ENCODE measurements around the gene PLPP1. TPM values are rescaled to one million over a fixed set of nuclear protein-coding genes. Genes with fewer than 3 reads are reported as not detected.

Gene PLPP1
- total RNA-seq, 6 experiments from 2014 or later: 23.3 to 145 (median 36.0) TPM

GRCh38 chr5:55546947-55547346 is 12.2 kb upstream of the PLPP1 start:
- 18% methylated on average over 2 of the region's 2 CpGs for WGBS (ENCODE audit: insufficient coverage, low coverage, low lambda C conversion rate, missing lambda C conversion rate)
- peak overlapping the region in 1 of 3 donors; percentile 4 for H3K4me3 ChIP-seq
- TF ChIP-seq CTCF (IDR thresholded peaks at IDR 0.05): peak in 3 of 4 donors; percentile 16 to 24 (median 16)
- TF ChIP-seq POLR2A (IDR thresholded peaks at IDR 0.05): no peak
- H3K9me3 ChIP-seq: no peaks in the 10 kb centered on the region
- DNase-seq (no peak), ATAC-seq (peak; percentile 72 to 90 (median 80))
- peak overlapping the region in 1 of 3 donors; percentile 8 for H3K27ac ChIP-seq
- no peaks in the 10 kb centered on the region for H3K36me3 ChIP-seq
- intact Hi-C loops (cut with DNase I): no loop called here
- H3K4me1 ChIP-seq: peaks cover 0 to 4% (median 0%) of the 10 kb centered on the region in 4 donors
- H3K27me3 ChIP-seq: no peaks in the 10 kb centered on the region

GRCh38 chr5:55544341-55544740 is 9.6 kb upstream of the PLPP1 start:
- peaks cover 0 to 4% (median 0%) of the 10 kb centered on the region in 4 donors for H3K4me1 ChIP-seq
- ATAC-seq (no peak), DNase-seq (no peak)
- WGBS (ENCODE audit: insufficient coverage, low coverage, low lambda C conversion rate, missing lambda C conversion rate): 69% methylated on average over 2 of the region's 2 CpGs
- H3K36me3 ChIP-seq: no peaks in the 10 kb centered on the region
- H3K27ac ChIP-seq: no peak overlapping the region
- no peaks in the 10 kb centered on the region for H3K27me3 ChIP-seq
- H3K4me3 ChIP-seq: no peak overlapping the region
- no peak for TF ChIP-seq POLR2A (IDR thresholded peaks at IDR 0.05)
- no peak for TF ChIP-seq CTCF (IDR thresholded peaks at IDR 0.05)
- no peaks in the 10 kb centered on the region for H3K9me3 ChIP-seq
- intact Hi-C loops (cut with DNase I): no loop called here

- TF ChIP-seq POLR2A (IDR thresholded peaks at IDR 0.05) (no peak), CTCF (IDR thresholded peaks at IDR 0.05) (no peak)
- Histone ChIP-seq H3K27me3 (no peaks in the 10 kb centered on the region), H3K36me3 (no peaks in the 10 kb centered on the region), H3K4me1 (no peaks in the 10 kb centered on the region), H3K9me3 (no peaks in the 10 kb centered on the region), H3K27ac (no peak overlapping the region), H3K4me3 (no peak overlapping the region)
- ATAC-seq (no peak), DNase-seq (no peak)
- WGBS (ENCODE audit: insufficient coverage, low coverage, low lambda C conversion rate, missing lambda C conversion rate): 88% methylated on average over 1 of the region's 1 CpG
- intact Hi-C loops (cut with DNase I): no loop called here
Observed at GRCh38 chr5:55541056-55541635, 6.4 kb upstream of the PLPP1 start.

- H3K9me3 ChIP-seq: no peaks in the 10 kb centered on the region
- ATAC-seq (no peak), DNase-seq (no peak)
- no peaks in the 10 kb centered on the region for H3K27me3 ChIP-seq
- intact Hi-C loops (cut with DNase I): no loop called here
- no peak overlapping the region for H3K4me3 ChIP-seq
- H3K27ac ChIP-seq: no peak overlapping the region
- no peaks in the 10 kb centered on the region for H3K4me1 ChIP-seq
- no peaks in the 10 kb centered on the region for H3K36me3 ChIP-seq
- TF ChIP-seq POLR2A (IDR thresholded peaks at IDR 0.05) (no peak), CTCF (IDR thresholded peaks at IDR 0.05) (no peak)
- 23% methylated on average over 2 of the region's 2 CpGs for WGBS (ENCODE audit: insufficient coverage, low coverage, low lambda C conversion rate, missing lambda C conversion rate)
Observed at GRCh38 chr5:55540525-55540924, 5.8 kb upstream of the PLPP1 start.

Data from right lobe of liver (tissue), 6 donors.